K562 (cell line): ENCODE measurements around the gene SRPRA. TPM values are rescaled to one million over a fixed set of nuclear protein-coding genes. Genes with fewer than 3 reads are reported as not detected.

Source experiments
- ATAC-seq: fragments of 200-7000 bp; cut with Tn5 transposase; 3 replicates; pipeline ENCODE4 v1.9.1; 2020; ENCODE audit warnings: moderate library complexity
- BruUV-seq: library from RNA; stranded (reverse); fragments of 400-500 nt; replicated peaks from 2 replicates; lab custom pipeline; 2021; lab: Mats Ljungman, UMichigan
- CTCF ChIA-PET: fragments of 300-600 bp; formaldehyde crosslinking; extraction: SDS; loops from one replicate; lab custom pipeline; 2021; ENCODE audit warnings: low intra/inter-chr PET ratio; lab: Yijun Ruan, JAX
- POLR2A ChIA-PET: fragments of 300-600, 350-650 bp; sonication (Branson Sonifier 250); formaldehyde crosslinking; extraction: SDS; loops from one replicate; lab custom pipeline; 2021; ENCODE audit warnings: antibody characterized with exemption, inconsistent platforms; lab: Yijun Ruan, JAX
- DNase-seq, 4 experiments: peaks; one replicate each; pipeline versions ENCODE4 v3.0.0 to v3.0.0-alpha.2; 2011 to 2018; ENCODE audit warnings: low spot score in 3 of 4, mixed read lengths in 3 of 4; ENCODE audit errors: extremely low read depth in 1 of 4
- FAIRE-seq: peaks from 2 replicates; lab custom pipeline; 2011; peaks lifted over from hg19 to GRCh38; lab: Jason Lieb, UNC
- H2AFZ ChIP-seq: 2 replicates; pipeline ENCODE4 v1.6.0; 2011; ENCODE audit warnings: low read depth, low read length, control low read depth, inconsistent platforms
- H3K27ac ChIP-seq: fragments of 200-600 bp; 3 replicates; pipeline ENCODE4 v1.8.0; 2011; ENCODE audit warnings: low read depth, mild to moderate bottlenecking, control low read depth, inconsistent platforms, low read length, moderate library complexity, mixed read lengths; ENCODE audit errors: extremely low read depth
- H3K27me3 ChIP-seq, 2 experiments: fragments of 300-600 bp in 1 of 2; 2 replicates in 1 of 2; 3 replicates in 1 of 2; pipeline versions ENCODE4 v1.6.0 to v1.8.0; 2011; ENCODE audit warnings: inconsistent platforms in 2 of 2, low read length in 2 of 2, mild to moderate bottlenecking in 1 of 2, mixed read lengths in 1 of 2, moderate library complexity in 1 of 2; ENCODE audit not compliant: control insufficient read depth in 2 of 2, insufficient read depth in 2 of 2
- H3K36me3 ChIP-seq: fragments of 300-600 bp; 3 replicates; pipeline ENCODE4 v1.8.0; 2011; ENCODE audit warnings: mild to moderate bottlenecking, low read length, inconsistent platforms; ENCODE audit not compliant: control insufficient read depth, insufficient read depth
- H3K4me1 ChIP-seq, 2 experiments: fragments of 200-600 bp in 1 of 2; replicated peaks in 1 of 2; 2 replicates in 1 of 2; 3 replicates in 1 of 2; pipeline versions ENCODE4 v1.5.1 to v1.8.0; 2011; ENCODE audit warnings: inconsistent platforms in 2 of 2, low read length in 2 of 2, mild to moderate bottlenecking in 1 of 2, mixed read lengths in 1 of 2, moderate library complexity in 1 of 2; ENCODE audit not compliant: control insufficient read depth in 2 of 2, insufficient read depth in 2 of 2
- H3K4me2 ChIP-seq: 2 replicates; pipeline ENCODE4 v1.6.1; 2011; ENCODE audit warnings: low read length, control low read depth, inconsistent platforms, mixed read lengths; ENCODE audit not compliant: insufficient read depth
- H3K4me3 ChIP-seq: fragments of 200-600 bp; sonication (generic), shearing (Covaris generic); 2 replicates; pipeline ENCODE4 v1.5.1; 2016; ENCODE audit warnings: control low read depth, inconsistent platforms
- H3K79me2 ChIP-seq: fragments of 200-600 bp; 3 replicates; pipeline ENCODE4 v1.8.0; 2011; ENCODE audit warnings: low read length, inconsistent platforms; ENCODE audit not compliant: control insufficient read depth, insufficient read depth
- H3K9ac ChIP-seq, 2 experiments: 2 replicates each; pipeline versions ENCODE4 v1.6.0 to v1.6.1; 2011; ENCODE audit warnings: low read depth in 2 of 2, low read length in 2 of 2, control low read depth in 1 of 2, inconsistent platforms in 1 of 2, mild to moderate bottlenecking in 1 of 2, mixed read lengths in 1 of 2; ENCODE audit not compliant: insufficient read depth in 1 of 2
- H3K9me1 ChIP-seq: one replicate; pipeline ENCODE4 v1.6.0; 2011; ENCODE audit warnings: inconsistent platforms, mild to moderate bottlenecking, low read length, moderate library complexity; ENCODE audit not compliant: control insufficient read depth, insufficient read depth
- H3K9me3 ChIP-seq: replicated peaks from 2 replicates; pipeline ENCODE4 v1.5.1; 2011; ENCODE audit warnings: low read depth, low read length, inconsistent platforms; ENCODE audit not compliant: control insufficient read depth, insufficient read depth
- H4K20me1 ChIP-seq: replicated peaks from 2 replicates; pipeline ENCODE4 v1.6.1; 2011; ENCODE audit warnings: low read length, inconsistent platforms, mixed read lengths; ENCODE audit not compliant: control insufficient read depth, insufficient read depth
- CBFA2T2 ChIP-seq: fragments of 450-650 bp; conservative IDR thresholded peaks from 2 replicates; pipeline ENCODE4 v1.6.1; 2017; ENCODE audit warnings: mild to moderate bottlenecking
- CEBPB ChIP-seq: fragments of 450-650 bp; IDR thresholded peaks from 2 replicates; pipeline ENCODE4 v1.6.1; 2016; ENCODE audit warnings: missing genetic modification characterization, missing compliant biosample characterization
- HNRNPL ChIP-seq: fragments of 200-400 bp; formaldehyde crosslinking; IDR thresholded peaks from 2 replicates; pipeline ENCODE4 v1.6.1; 2017; ENCODE audit warnings: low read depth, mild to moderate bottlenecking, low read length
- MEIS2 ChIP-seq: fragments of 450-650 bp; IDR thresholded peaks from 2 replicates; pipeline ENCODE4 v1.6.1; 2014; ENCODE audit warnings: mild to moderate bottlenecking; ENCODE audit not compliant: partially characterized antibody
- MTF1 ChIP-seq: fragments of 250-450 bp; sonication (Bioruptor Pico); IDR thresholded peaks from 2 replicates; pipeline ENCODE4 v1.9.0; 2021; ENCODE audit warnings: moderate library complexity, mild to moderate bottlenecking, inconsistent platforms, borderline replicate concordance
- PKNOX1 ChIP-seq: fragments of 450-650 bp; IDR thresholded peaks from 2 replicates; pipeline ENCODE4 v1.6.1; 2016
- PRDM10 ChIP-seq: fragments of 450-650 bp; IDR thresholded peaks from 2 replicates; pipeline ENCODE4 v1.6.1; 2018; ENCODE audit not compliant: partially characterized antibody
- RBFOX2 ChIP-seq: fragments of 200-400 bp; formaldehyde crosslinking; IDR thresholded peaks from 2 replicates; pipeline ENCODE4 v1.6.1; 2017; ENCODE audit warnings: low read depth, mild to moderate bottlenecking, low read length, moderate library complexity
- TAL1 ChIP-seq: fragments of 450-650 bp; IDR thresholded peaks from 2 replicates; pipeline ENCODE4 v1.6.1; 2016; ENCODE audit warnings: mild to moderate bottlenecking
- TCF3 ChIP-seq: sonication (generic); formaldehyde crosslinking; IDR thresholded peaks from 2 replicates; pipeline ENCODE4 v1.4.0; 2020; ENCODE audit warnings: mild to moderate bottlenecking, missing genetic modification reagents
- TEAD4 ChIP-seq, 2 experiments: sonication (generic) in 1 of 2; formaldehyde crosslinking in 1 of 2; IDR thresholded peaks; 2 replicates each; pipeline versions ENCODE4 v1.6.1 to v1.8.0; 2012 to 2022; ENCODE audit warnings: borderline replicate concordance in 1 of 2, inconsistent platforms in 1 of 2, low read length in 1 of 2, mild to moderate bottlenecking in 1 of 2, missing genetic modification reagents in 1 of 2
- ZBTB2 ChIP-seq: fragments of 450-650 bp; IDR thresholded peaks from 2 replicates; pipeline ENCODE4 v1.6.1; 2016; ENCODE audit warnings: antibody characterized with exemption
- ZNF134 ChIP-seq: fragments of 250-450 bp; sonication (Bioruptor Pico); conservative IDR thresholded peaks from 2 replicates; pipeline ENCODE4 v1.4.0; 2020
- ZNF274 ChIP-seq: IDR thresholded peaks from 2 replicates; pipeline ENCODE4 v1.6.1; 2011; ENCODE audit warnings: low read depth, mild to moderate bottlenecking, low read length, moderate library complexity, borderline replicate concordance
- ZNF277 ChIP-seq: fragments of 250-450 bp; sonication (Bioruptor Pico); IDR thresholded peaks from 2 replicates; pipeline ENCODE4 v1.8.0; 2022; ENCODE audit warnings: inconsistent platforms, mild to moderate bottlenecking, moderate library complexity, borderline replicate concordance
- ZNF77 ChIP-seq: fragments of 250-450 bp; sonication (Bioruptor Pico); IDR thresholded peaks from 2 replicates; pipeline ENCODE4 v1.5.0; 2020
- WGBS: fragments of 100-300 bp; shearing (Covaris generic); methylation state at CpG from one replicate; pipeline ENCODE4 v1.1.6; 2016; ENCODE audit warnings: low coverage, mixed read lengths; ENCODE audit not compliant: insufficient coverage; ENCODE audit errors: missing lambda C conversion rate; 5-methylcytosine and 5-hydroxymethylcytosine counted together
- in situ Hi-C: fragments of 300-500 bp; cut with MboI; formaldehyde crosslinking; loops from 4 replicates; pipeline ENCODE4 v1.15.0; 2018; ENCODE audit warnings: inconsistent platforms, mixed read lengths
- intact Hi-C: fragments of 100-400 bp; cut with micrococcal nuclease; formaldehyde crosslinking; loops from 2 replicates; pipeline ENCODE4 v1.14.2; 2022
- polyA plus RNA-seq, 8 experiments: library from polyadenylated mRNA; depleted of rRNA in 4 of 8; stranded (reverse) in 5 of 8; unstranded in 3 of 8; fragments of >200 nt; fragmentation: Nextera tagmentation in 2 of 8; fragmentation: Illumina TruSeq in 1 of 8; extraction: Ambion mirVana in 2 of 8; extraction: Trizol in 1 of 8; gene quantifications; 2 replicates each; pipeline versions ENCODE4 v1.2.1 to v1.2.3, GENCODE V29; 2011 to 2014; ENCODE audit warnings: inconsistent platforms in 1 of 8, missing spikeins in 1 of 8
- total RNA-seq, 7 experiments: library from RNA; depleted of rRNA in 6 of 7; stranded (reverse); fragments of >200 nt in 6 of 7; fragmentation: Illumina TruSeq in 2 of 7; extraction: Trizol in 2 of 7; gene quantifications; 2 replicates each; pipeline versions ENCODE4 v1.2.1 to v1.2.3, GENCODE V29; 2011 to 2021; ENCODE audit warnings: low replicate concordance in 1 of 7

Gene SRPRA
- total and polyA plus RNA-seq, 9 of the 15 experiments (the other 6 are each of a cell fraction or from before 2014, with no cell fraction given), result 33.5 to 124 (median 80.0) TPM

- POLR2A ChIA-PET, result interaction anchor here (0.8 to 2.1 kb wide), 2 partner anchors 9 to 12 kb away, joined by 3 to 6 read pairs; partner anchors contain the start of genes FOXRED1 and SRPRA
- CTCF ChIA-PET, result no interaction called here
- no peak for TF ChIP-seq ZNF274
- peak; percentile 45; the same call in 1 of the 2 replicates for TF ChIP-seq TAL1
- no peak for TF ChIP-seq ZNF77
- TF ChIP-seq PRDM10, result peak; percentile 83
- no peak for TF ChIP-seq ZNF277
- no peak for TF ChIP-seq RBFOX2
- TF ChIP-seq ZNF134, result no peak
- 0 out of 2 replicates have a peak, but pooled peaks have one; percentile 33 for TF ChIP-seq CEBPB (tag)
- TF ChIP-seq HNRNPL, result no peak
- no peak for TF ChIP-seq MTF1 (CRISPR knock-in tag)
- no peak for TF ChIP-seq MEIS2
- TF ChIP-seq CBFA2T2, result peak; percentile 27; the same call in 1 of the 2 replicates
- peak; percentile 64 for TF ChIP-seq PKNOX1
- TF ChIP-seq TEAD4 (IDR thresholded peaks at IDR 0.05; ENCODE audit: low read length), result peak; percentile 49; the same call in 1 of the 2 replicates
- TF ChIP-seq TEAD4 (CRISPR knock-in tag; IDR thresholded peaks at IDR 0.05; ENCODE audit: borderline replicate concordance), result no peak
- no peak for TF ChIP-seq ZBTB2
- TF ChIP-seq TCF3 (CRISPR knock-in tag), result peak; percentile 45; the same call in 1 of the 2 replicates
These were observed 12.5 kb downstream of the SRPRA start for GRCh38 chr11:126256216-126256615.

More at GRCh38 chr11:126256216-126256615, 12.5 kb downstream of the SRPRA start:
- 24% methylated on average over 4 of the region's 4 CpGs for WGBS
- Histone ChIP-seq H3K27me3 (no peaks in the 10 kb centered on the region), H3K36me3 (peaks cover 58% of the 10 kb centered on the region), H2AFZ (no peak overlapping the region), H3K4me1 (peaks cover 0 to 6% of the 10 kb centered on the region in 2 experiments; a peak in 2 of 5 replicates), H3K79me2 (no peaks in the 10 kb centered on the region), H3K4me2 (peak overlapping the region; percentile 31), H3K4me3 (no peak overlapping the region), H4K20me1 (no peaks in the 10 kb centered on the region), H3K9ac (no peak overlapping the region), H3K9me3 (no peaks in the 10 kb centered on the region), H3K9me1 (no peaks in the 10 kb centered on the region), H3K27ac (peak overlapping the region; percentile 28; the same call in 2 of the 3 replicates)
- FAIRE-seq (no peak), DNase-seq (peak in 2 of 4 experiments; percentile 27 to 37), ATAC-seq (peak; percentile 66)
- in situ Hi-C loops (no loop called here), intact Hi-C loops (no loop called here)
- no TSS peak for BruUV-seq
